Measurements from ENCODE around the gene FOLR1.
A peak's percentile ranks its signal among the peaks of the same experiment; 100 is the strongest.

DNA sequence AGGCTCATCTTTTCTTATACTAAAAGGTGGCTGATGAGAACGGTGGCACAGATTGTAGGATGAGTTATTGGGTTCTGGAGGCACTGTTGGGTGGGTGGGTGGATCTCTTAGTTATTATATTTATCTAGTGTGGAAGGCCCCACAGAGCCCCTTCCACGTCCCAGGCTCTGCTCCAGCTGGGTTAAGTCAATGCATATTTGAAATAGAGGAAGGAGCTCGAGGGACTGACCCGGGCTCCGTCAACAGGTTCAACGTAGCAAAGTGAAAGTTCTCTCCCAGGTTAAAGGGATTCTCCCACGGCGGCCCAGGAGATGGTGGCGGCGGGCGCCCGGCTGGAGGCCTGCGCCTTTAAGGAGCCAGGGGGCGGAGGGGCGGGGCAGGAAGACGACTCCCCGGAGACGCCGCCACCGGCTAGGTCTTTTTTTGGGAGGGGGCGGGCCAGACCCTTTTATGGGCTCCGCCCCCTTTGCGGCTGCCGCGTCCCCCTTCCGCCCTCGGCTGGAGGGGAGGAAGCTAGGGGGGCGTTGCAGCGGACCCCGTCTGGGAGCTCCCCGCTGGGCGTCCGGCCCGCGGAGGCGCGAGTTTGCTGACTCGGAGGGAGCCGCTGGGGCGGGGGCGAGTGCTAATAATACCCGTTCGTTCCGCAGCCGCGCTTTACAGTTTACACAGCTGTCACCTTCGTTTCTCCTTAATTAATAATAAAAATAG lies 31.1 kb downstream of the FOLR1 start:
- TF ChIP-seq EZH2 (IDR thresholded peaks at IDR 0.05; ENCODE audit: borderline replicate concordance, low read length): no peak
- TF ChIP-seq, protein P1, sequence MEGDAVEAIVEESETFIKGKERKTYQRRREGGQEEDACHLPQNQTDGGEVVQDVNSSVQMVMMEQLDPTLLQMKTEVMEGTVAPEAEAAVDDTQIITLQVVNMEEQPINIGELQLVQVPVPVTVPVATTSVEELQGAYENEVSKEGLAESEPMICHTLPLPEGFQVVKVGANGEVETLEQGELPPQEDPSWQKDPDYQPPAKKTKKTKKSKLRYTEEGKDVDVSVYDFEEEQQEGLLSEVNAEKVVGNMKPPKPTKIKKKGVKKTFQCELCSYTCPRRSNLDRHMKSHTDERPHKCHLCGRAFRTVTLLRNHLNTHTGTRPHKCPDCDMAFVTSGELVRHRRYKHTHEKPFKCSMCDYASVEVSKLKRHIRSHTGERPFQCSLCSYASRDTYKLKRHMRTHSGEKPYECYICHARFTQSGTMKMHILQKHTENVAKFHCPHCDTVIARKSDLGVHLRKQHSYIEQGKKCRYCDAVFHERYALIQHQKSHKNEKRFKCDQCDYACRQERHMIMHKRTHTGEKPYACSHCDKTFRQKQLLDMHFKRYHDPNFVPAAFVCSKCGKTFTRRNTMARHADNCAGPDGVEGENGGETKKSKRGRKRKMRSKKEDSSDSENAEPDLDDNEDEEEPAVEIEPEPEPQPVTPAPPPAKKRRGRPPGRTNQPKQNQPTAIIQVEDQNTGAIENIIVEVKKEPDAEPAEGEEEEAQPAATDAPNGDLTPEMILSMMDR (conservative IDR thresholded peaks at IDR 0.05 in 1 of 2, IDR thresholded peaks at IDR 0.05 in 1 of 2; ENCODE audit: extremely low read depth in 1 of 2, insufficient read depth in 1 of 2, low read depth in 1 of 2, low read length in 2 of 2): peak in 1 of 2 donors; percentile 37
